Fibroblast of skin of scalp (primary cell): ENCODE measurements around the gene ACACA.

Source experiments
- DNase-seq: peaks from one replicate; pipeline ENCODE4 v3.0.0-alpha.2; 2013

The ACACA gene

DNA sequence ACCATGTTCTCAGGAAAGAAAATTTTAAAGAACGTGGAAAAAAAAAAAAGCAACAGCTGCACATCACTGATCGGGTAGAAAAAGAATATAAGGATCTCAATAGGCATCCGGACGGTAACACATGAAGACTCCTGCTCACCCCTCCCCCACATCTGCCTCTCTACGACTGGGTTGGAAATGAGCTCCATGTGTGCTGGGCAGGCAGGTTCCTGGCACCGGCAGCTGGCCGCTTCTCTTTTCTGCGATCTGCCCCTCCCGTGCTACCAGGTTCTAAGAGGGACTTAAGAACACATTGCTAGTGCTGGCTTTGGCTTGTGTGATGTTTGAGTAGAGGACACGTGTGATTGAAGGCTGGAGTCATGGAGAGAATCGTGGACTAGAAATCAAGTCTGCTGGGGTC, 342.4 kb downstream of the ACACA start:
- DNase-seq: no peak

GRCh38 chr17:37062021-37062420, 344.6 kb downstream of the ACACA start:
- DNase-seq: no peak

- no peak for DNase-seq
Measured at GRCh38 chr17:37060928-37061327, 345.7 kb downstream of the ACACA start.

DNA sequence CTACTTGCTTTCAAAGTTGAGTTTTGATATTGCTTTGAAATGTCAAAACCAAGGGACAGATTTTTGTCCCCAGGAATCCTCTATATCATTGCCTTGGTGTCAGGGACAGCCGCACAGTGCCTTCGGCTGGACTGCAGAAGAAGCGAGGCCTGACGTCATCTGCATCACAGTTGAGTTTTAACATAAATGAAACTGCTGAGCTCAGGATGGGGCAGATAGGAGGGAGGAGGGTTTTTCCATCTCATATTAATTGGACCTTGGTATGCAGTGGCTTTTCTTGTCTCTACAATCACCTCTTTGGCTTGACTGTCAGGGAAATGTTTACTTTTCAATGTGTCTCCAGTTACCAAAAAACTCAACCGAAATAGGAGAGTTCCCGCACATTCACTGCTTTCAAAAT, 346.5 kb downstream of the ACACA start:
- DNase-seq: no peak

- DNase-seq: no peak
Measured at GRCh38 chr17:37059493-37059892, 347.1 kb downstream of the ACACA start.

GRCh38 chr17:37056622-37057021, 350.0 kb downstream of the ACACA start:
- DNase-seq: no peak

- DNase-seq: no peak
Measured at GRCh38 chr17:37054894-37055293, 351.7 kb downstream of the ACACA start.

- DNase-seq: no peak
Measured at GRCh38 chr17:37052450-37052849, 354.2 kb downstream of the ACACA start.

GRCh38 chr17:37051833-37052232, 354.8 kb downstream of the ACACA start:
- DNase-seq: no peak

DNA sequence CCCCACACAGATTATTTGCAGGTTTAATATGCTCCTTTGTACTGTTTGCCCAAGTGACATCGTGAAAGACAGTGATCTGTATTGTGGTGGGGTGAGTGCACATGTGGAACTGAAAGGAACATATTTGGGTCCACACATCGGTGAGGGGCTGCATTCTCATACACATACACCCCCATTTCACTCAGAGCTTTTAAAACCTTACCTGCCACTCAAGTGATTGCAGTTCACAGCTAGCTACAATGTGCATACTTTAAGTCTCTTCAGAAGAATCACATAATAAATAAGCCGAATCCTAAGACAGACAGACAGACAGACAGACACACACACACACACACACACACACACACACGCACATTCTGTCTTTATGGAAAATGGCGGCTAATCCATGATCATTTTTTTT, 355.3 kb downstream of the ACACA start:
- DNase-seq: no peak

GRCh38 chr17:37050920-37051319, 355.7 kb downstream of the ACACA start:
- no peak for DNase-seq

DNA sequence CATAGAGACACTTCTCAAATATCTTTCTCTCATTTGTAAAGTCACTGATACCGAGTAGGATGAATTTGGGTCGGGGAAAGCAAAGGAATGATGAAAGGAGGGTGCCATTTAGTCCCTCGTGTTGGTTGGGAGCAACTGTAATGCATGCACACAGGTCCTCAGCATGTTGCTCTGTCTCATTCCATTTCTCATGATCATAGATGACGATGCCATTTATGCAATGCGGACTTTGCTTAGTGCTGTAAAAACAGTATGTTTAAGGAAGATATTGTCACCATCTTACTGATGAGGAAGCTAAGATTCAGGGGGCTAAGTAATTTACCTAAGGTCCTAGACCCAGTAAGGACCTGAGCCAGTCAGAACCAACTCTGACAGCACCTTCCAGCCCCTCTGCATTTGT, 357.8 kb downstream of the ACACA start:
- DNase-seq: no peak

- DNase-seq: peak; percentile 82
Measured at GRCh38 chr17:37047631-37048104, 359.0 kb downstream of the ACACA start.

DNA sequence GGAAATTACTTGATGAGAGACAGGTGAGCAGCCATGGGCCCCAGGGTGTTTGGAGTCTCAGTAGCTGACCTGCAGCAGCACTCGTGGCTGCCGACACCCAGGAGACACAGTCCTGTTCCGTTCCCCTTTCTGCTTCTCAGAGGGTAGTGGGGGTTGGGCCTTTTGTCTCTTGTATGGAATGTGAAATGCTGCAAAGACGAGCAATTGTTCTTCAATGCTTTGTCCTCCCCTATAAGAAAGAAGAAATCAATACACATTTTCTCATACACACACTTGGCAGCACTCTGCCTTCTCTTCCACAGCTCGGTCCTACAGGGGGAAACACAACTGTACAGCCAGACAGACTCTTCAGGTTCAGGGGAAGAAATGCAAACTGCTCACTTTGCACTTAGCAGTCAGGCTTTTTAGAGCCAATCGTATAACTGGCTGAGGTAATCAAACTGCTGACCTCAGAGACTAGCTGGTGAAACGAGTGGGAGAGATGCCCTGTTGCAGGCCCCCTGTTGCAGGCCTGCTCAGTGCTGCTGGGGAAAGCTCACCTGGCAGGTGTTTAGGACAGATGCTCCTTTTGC, 361.2 kb downstream of the ACACA start:
- no peak for DNase-seq

GRCh38 chr17:37043201-37043600, 363.4 kb downstream of the ACACA start:
- no peak for DNase-seq

DNA sequence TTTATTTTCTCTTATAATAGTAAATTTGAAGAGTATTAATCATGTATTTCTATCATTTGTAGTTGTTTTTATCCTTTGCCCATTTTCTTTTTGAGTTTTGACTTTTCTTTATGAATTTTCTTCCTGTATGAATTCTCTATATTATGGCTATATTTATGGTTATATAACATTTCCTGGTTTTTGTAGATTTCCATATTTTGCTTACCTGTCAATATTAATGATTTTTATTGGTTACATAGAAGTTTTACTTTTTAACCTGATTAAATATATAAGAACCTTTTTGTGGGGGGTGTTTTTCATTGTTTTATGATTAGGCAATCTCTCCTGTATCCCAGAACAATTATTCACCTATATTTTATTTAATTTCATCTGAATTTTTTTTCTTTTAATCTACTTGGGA, 364.7 kb downstream of the ACACA start:
- DNase-seq: no peak

- DNase-seq: no peak
Measured at GRCh38 chr17:37039269-37039668, 367.4 kb downstream of the ACACA start.

GRCh38 chr17:37037590-37038155, 369.0 kb downstream of the ACACA start:
- DNase-seq: peak; percentile 19
